B cell (primary cell): ENCODE results near the gene NBAS. TPM values are rescaled to one million over a fixed set of nuclear protein-coding genes. Genes with fewer than 3 reads are reported as not detected.

Source experiments
- ATAC-seq: fragments of 200-7000 bp; cut with Tn5 transposase; one replicate; pipeline ENCODE4 v1.10.0; 2021; ENCODE audit warnings: low read depth, mild to moderate bottlenecking, moderate number of reproducible peaks, moderate library complexity
- CTCF ChIA-PET: fragments of 350-600 bp; sonication (Branson Sonifier 250); formaldehyde crosslinking; loops from one replicate; lab custom pipeline; 2021; ENCODE audit warnings: antibody characterized with exemption, inconsistent platforms; lab: Charles Lee
- POLR2A ChIA-PET: fragments of 350-600 bp; sonication (Branson Sonifier 250); formaldehyde crosslinking; loops from one replicate; lab custom pipeline; 2021; ENCODE audit warnings: antibody characterized with exemption; lab: Charles Lee
- DNase-seq: peaks from one replicate; pipeline ENCODE4 v3.0.0; 2013
- H2AFZ ChIP-seq: 2 replicates; pipeline ENCODE4 v1.6.1; 2012; ENCODE audit warnings: mild to moderate bottlenecking, low read depth, low read length; ENCODE audit not compliant: insufficient read depth, poor library complexity, severe bottlenecking
- H3K27ac ChIP-seq, 2 donors: 1 replicate in 1 of 2; 2 replicates in 1 of 2; pipeline ENCODE4 v1.5.1; 2012 to 2013; ENCODE audit warnings: low read length in 2 of 2, mild to moderate bottlenecking in 2 of 2, moderate library complexity in 1 of 2
- H3K27me3 ChIP-seq, 4 experiments: fragments of 200-600 bp in 1 of 4; sonication (generic) in 1 of 4; replicated peaks in 1 of 4; 1 replicate in 2 of 4; 2 replicates in 2 of 4; pipeline versions ENCODE4 v1.6.1 to v1.7.0; 2013 to 2016; ENCODE audit warnings: low read length in 3 of 4, mild to moderate bottlenecking in 2 of 4, mixed read lengths in 1 of 4, moderate library complexity in 1 of 4; ENCODE audit not compliant: insufficient read depth in 4 of 4, control insufficient read depth in 3 of 4; ENCODE audit errors: control extremely low read depth in 1 of 4
- H3K36me3 ChIP-seq, 2 experiments: replicated peaks in 1 of 2; 1 replicate in 1 of 2; 2 replicates in 1 of 2; pipeline versions ENCODE4 v1.6.1 to v1.7.1; 2013; ENCODE audit warnings: low read length in 1 of 2; ENCODE audit not compliant: insufficient read depth in 2 of 2, control insufficient read depth in 1 of 2; ENCODE audit errors: control extremely low read depth in 1 of 2, extremely low read depth in 1 of 2
- H3K4me1 ChIP-seq, 2 donors: fragments of 200-600 bp in 1 of 2; sonication (generic) in 1 of 2; 1 replicate in 1 of 2; 2 replicates in 1 of 2; pipeline versions ENCODE4 v1.5.1 to v1.6.1; 2013 to 2017; ENCODE audit warnings: low read length in 2 of 2; ENCODE audit not compliant: control insufficient read depth in 2 of 2, insufficient read depth in 2 of 2
- H3K4me2 ChIP-seq: replicated peaks from 2 replicates; pipeline ENCODE3; 2012; ENCODE audit warnings: mild to moderate bottlenecking, low read depth, low read length; ENCODE audit not compliant: poor library complexity, severe bottlenecking
- H3K4me3 ChIP-seq, 5 experiments: fragments of 200-600 bp in 1 of 5; sonication (generic) in 1 of 5; 1 replicate in 3 of 5; 2 replicates in 2 of 5; pipeline versions ENCODE4 v1.5.1 to v1.7.0; 2011 to 2016; ENCODE audit warnings: low read length in 4 of 5, mild to moderate bottlenecking in 4 of 5, low read depth in 2 of 5, control low read depth in 1 of 5, moderate library complexity in 1 of 5; ENCODE audit not compliant: insufficient read depth in 1 of 5; ENCODE audit errors: control extremely low read depth in 1 of 5, extremely low read depth in 1 of 5
- H3K79me2 ChIP-seq: fragments of 200-600 bp; sonication (generic); one replicate; pipeline ENCODE4 v1.6.0; 2016; ENCODE audit warnings: low read length; ENCODE audit not compliant: control insufficient read depth, insufficient read depth
- H3K9ac ChIP-seq: fragments of 200-600 bp; sonication (generic); 2 replicates; pipeline ENCODE4 v1.6.1; 2017; ENCODE audit warnings: mild to moderate bottlenecking, low read length, moderate library complexity
- H3K9me3 ChIP-seq, 3 donors: one replicate each; pipeline versions ENCODE4 v1.6.1 to v1.7.1; 2013; ENCODE audit warnings: low read length in 2 of 3; ENCODE audit not compliant: control insufficient read depth in 2 of 3, insufficient read depth in 1 of 3; ENCODE audit errors: control extremely low read depth in 1 of 3
- H4K20me1 ChIP-seq: 2 replicates; pipeline ENCODE4 v1.6.0; 2012; ENCODE audit warnings: mild to moderate bottlenecking, low read length; ENCODE audit not compliant: insufficient read depth, control insufficient read depth, poor library complexity, severe bottlenecking
- H3K27ac Mint-ChIP-seq: one replicate; pipeline ENCODE4 v1.8.0; 2021; ENCODE audit warnings: mixed read lengths
- H3K27me3 Mint-ChIP-seq: one replicate; pipeline ENCODE4 v1.8.0; 2021; ENCODE audit warnings: mixed read lengths
- H3K4me1 Mint-ChIP-seq: one replicate; pipeline ENCODE4 v1.8.0; 2021; ENCODE audit warnings: mixed read lengths
- H3K4me3 Mint-ChIP-seq: one replicate; pipeline ENCODE4 v1.8.0; 2021; ENCODE audit warnings: mixed read lengths
- H3K9me3 Mint-ChIP-seq: one replicate; pipeline ENCODE4 v1.8.0; 2022; ENCODE audit warnings: mixed read lengths; ENCODE audit not compliant: insufficient read depth
- CTCF ChIP-seq: fragments of 200-600 bp; IDR thresholded peaks from one replicate; pipeline ENCODE4 v1.8.0; 2022; ENCODE audit warnings: antibody characterized with exemption, mild to moderate bottlenecking
- EZH2 ChIP-seq: IDR thresholded peaks from 2 replicates; pipeline ENCODE4 v1.6.1; 2012; ENCODE audit warnings: borderline replicate concordance, low read depth, mild to moderate bottlenecking, moderate library complexity, low read length; ENCODE audit not compliant: insufficient read depth, poor library complexity, severe bottlenecking
- WGBS: methylation state at CpG from one replicate; pipeline ENCODE4 v1.1.5; 2013; ENCODE audit warnings: missing lambda C conversion rate; ENCODE audit not compliant: insufficient coverage; 5-methylcytosine and 5-hydroxymethylcytosine counted together
- intact Hi-C: fragments of 100-400 bp; cut with micrococcal nuclease; formaldehyde crosslinking; loops from one replicate; pipeline ENCODE4 v1.10.0; 2022
- polyA plus RNA-seq: library from polyadenylated mRNA; depleted of rRNA; stranded (reverse); fragments of >200 nt; gene quantifications from 2 replicates; pipeline ENCODE4 v1.2.3, GENCODE V29; 2012
- total RNA-seq, 2 donors: library from RNA; stranded (reverse); fragments of 120-200 nt in 1 of 2; gene quantifications; 1 replicate in 1 of 2; 2 replicates in 1 of 2; pipeline versions ENCODE4 v1.2.3 to v1.2.4, GENCODE V29; 2013 to 2022

The NBAS gene
- total and polyA plus RNA-seq, 2 donors (not counting 1 experiment from before 2014, with no cell fraction given): 10.6 to 37.3 TPM

DNA sequence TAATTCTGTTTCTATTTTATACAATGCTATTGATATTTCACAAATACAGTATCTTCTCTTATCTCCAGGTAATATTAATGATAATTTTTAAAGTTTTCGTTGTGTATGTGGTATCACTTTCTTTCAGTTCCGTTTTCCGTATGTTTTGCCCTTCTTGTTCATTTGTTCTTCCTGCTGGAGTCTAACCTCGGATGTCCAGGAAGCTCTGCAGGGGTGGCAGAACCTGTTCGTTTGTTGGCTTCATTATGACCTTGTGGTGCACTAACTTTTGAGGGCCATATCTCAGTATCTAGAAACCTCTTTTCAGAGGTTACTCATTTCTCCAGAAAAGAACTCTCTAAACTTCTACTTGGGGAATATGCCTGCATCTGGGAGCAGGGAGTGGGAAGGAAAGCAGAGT is 134.5 kb downstream of the NBAS start:
- POLR2A ChIA-PET: no interaction called here
- no peaks in the 10 kb centered on the region for H3K4me1 ChIP-seq
- H3K4me3 ChIP-seq: no peak overlapping the region
- H3K9me3 Mint-ChIP-seq: no peaks in the 10 kb centered on the region
- H3K4me2 ChIP-seq: no peak overlapping the region
- CTCF ChIA-PET: no interaction called here
- intact Hi-C loops: no loop called here
- H3K27me3 Mint-ChIP-seq: no peaks in the 10 kb centered on the region
- no peak overlapping the region for H3K27ac ChIP-seq
- no peaks in the 10 kb centered on the region for H3K79me2 ChIP-seq
- peaks cover 0 to 13% of the 10 kb centered on the region in 2 experiments for H3K36me3 ChIP-seq
- no peak overlapping the region for H3K4me3 Mint-ChIP-seq
- no peaks in the 10 kb centered on the region for H3K27me3 ChIP-seq
- no peak overlapping the region for H2AFZ ChIP-seq
- ATAC-seq (no peak), DNase-seq (no peak)
- TF ChIP-seq CTCF (no peak), EZH2 (no peak)
- no peak overlapping the region for H3K27ac Mint-ChIP-seq
- no peaks in the 10 kb centered on the region for H3K9me3 ChIP-seq
- WGBS: 89% methylated on average over 5 of the region's 5 CpGs
- H4K20me1 ChIP-seq: no peaks in the 10 kb centered on the region
- H3K4me1 Mint-ChIP-seq: no peaks in the 10 kb centered on the region
- no peak overlapping the region for H3K9ac ChIP-seq

- no peak overlapping the region for H3K4me2 ChIP-seq
- no peaks in the 10 kb centered on the region for H3K79me2 ChIP-seq
- H3K4me3 ChIP-seq: no peak overlapping the region
- H3K27ac Mint-ChIP-seq: no peak overlapping the region
- ChIA-PET CTCF (interaction anchor here (0.5 kb wide), 1 partner anchor 33 kb away, joined by 4 read pairs; no protein-coding TSS in a partner anchor), POLR2A (no interaction called here)
- peaks cover 0 to 13% of the 10 kb centered on the region in 2 experiments for H3K36me3 ChIP-seq
- no peaks in the 10 kb centered on the region for H3K9me3 ChIP-seq
- H4K20me1 ChIP-seq: no peaks in the 10 kb centered on the region
- no peaks in the 10 kb centered on the region for H3K4me1 ChIP-seq
- no peaks in the 10 kb centered on the region for H3K9me3 Mint-ChIP-seq
- no peaks in the 10 kb centered on the region for H3K27me3 Mint-ChIP-seq
- intact Hi-C loops: no loop called here
- H3K4me1 Mint-ChIP-seq: no peaks in the 10 kb centered on the region
- no peak overlapping the region for H3K9ac ChIP-seq
- DNase-seq (no peak), ATAC-seq (no peak)
- no peaks in the 10 kb centered on the region for H3K27me3 ChIP-seq
- TF ChIP-seq EZH2 (no peak), CTCF (no peak)
- 95% methylated on average over 4 of the region's 4 CpGs for WGBS
- H3K27ac ChIP-seq: no peak overlapping the region
- H2AFZ ChIP-seq: no peak overlapping the region
- no peak overlapping the region for H3K4me3 Mint-ChIP-seq
Measured at GRCh38 chr2:15425712-15426111, 135.4 kb downstream of the NBAS start.
